Measurements from ENCODE around the gene USF2. TPM values are rescaled to one million over a fixed set of nuclear protein-coding genes. Genes with fewer than 3 reads are reported as not detected.

USF2 gene
- total and polyA plus RNA-seq, 5 donors = 182 to 332 (median 245) TPM

DNA sequence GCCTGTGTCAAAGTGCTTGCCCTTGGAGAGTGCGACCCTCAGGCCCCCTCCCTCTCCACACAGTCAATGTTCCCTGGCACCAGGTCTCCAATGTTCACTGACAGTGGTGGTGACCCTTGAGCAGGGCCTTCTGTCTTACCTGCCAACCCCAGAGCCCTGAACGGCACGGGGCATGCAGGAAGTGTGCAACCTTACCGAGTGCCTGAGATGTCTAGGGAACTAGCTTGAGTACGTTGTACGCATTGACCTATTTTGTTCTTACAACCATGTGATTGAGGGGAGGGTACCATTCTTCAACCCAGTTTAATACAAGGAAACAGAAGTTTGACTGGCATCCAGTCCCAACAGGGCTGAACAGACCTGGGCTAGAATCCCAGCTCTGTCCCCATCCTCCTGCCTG is 36.4 kb downstream of the USF2 start:
- intact Hi-C loops (cut with DNase I) = no loop called here
- no peaks in the 10 kb centered on the region for H3K27me3 ChIP-seq (ENCODE audit: control insufficient read depth, insufficient read depth)
- no peaks in the 10 kb centered on the region for H3K4me1 ChIP-seq (ENCODE audit: control insufficient read depth, insufficient read depth, low read length)
- H3K27ac ChIP-seq (ENCODE audit: low read length) = no peak overlapping the region
- DNase-seq (peak in 1 of 3 donors; percentile 30), ATAC-seq (no peak)
- H3K4me3 ChIP-seq (ENCODE audit: low read length) = no peak overlapping the region
- H3K9me3 ChIP-seq (ENCODE audit: control insufficient read depth, low read length) = no peaks in the 10 kb centered on the region
- WGBS = 85% methylated on average over 6 of the region's 6 CpGs

DNA sequence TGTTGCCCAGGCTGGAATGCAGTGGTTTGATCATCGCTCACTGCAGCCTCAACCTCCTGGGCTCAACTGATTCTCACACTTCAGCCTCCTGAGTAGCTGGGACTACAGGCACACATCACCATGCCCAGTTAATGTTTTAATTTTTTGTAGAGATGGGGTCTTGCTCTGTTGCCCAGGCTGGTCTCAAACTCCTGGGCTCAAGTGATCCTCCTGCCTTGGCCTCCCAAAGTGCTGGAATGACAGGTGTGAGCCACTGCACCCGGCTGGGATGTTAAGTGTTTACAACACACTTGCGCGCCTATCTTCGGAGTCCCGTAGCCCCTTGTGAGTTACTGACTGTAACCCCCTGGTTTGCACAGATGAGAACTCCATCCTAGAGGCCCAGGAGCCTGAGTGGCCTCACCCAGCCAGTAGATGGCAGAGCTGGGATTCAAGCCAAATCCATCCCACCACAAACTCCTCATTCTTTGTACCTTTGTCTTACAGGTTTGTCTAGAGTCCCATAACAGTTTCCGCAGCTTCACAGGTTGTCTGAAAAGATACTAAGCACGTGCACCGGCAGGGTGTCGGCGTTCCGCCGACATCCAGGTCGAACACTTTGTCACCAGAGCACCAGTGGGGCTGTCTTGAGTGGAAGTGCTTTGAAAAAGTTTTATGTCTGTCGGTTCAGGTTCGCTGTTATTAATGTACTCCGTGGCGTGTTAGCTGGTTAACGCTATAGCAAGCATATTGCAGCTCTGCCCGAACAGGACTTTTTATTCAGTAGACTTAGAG is 37.9 kb downstream of the USF2 start:
- H3K27me3 ChIP-seq (ENCODE audit: control insufficient read depth, insufficient read depth) = no peaks in the 10 kb centered on the region
- no peak overlapping the region for H3K4me3 ChIP-seq (ENCODE audit: low read length)
- no peak for ATAC-seq
- H3K9me3 ChIP-seq (ENCODE audit: control insufficient read depth, low read length) = no peaks in the 10 kb centered on the region
- DNase-seq = peak in 1 of 3 donors; percentile 28
- H3K27ac ChIP-seq (ENCODE audit: low read length) = no peak overlapping the region
- H3K4me1 ChIP-seq (ENCODE audit: control insufficient read depth, insufficient read depth, low read length) = no peaks in the 10 kb centered on the region
- intact Hi-C loops (cut with DNase I) = no loop called here
- 91% methylated on average over 20 of the region's 20 CpGs for WGBS

DNA sequence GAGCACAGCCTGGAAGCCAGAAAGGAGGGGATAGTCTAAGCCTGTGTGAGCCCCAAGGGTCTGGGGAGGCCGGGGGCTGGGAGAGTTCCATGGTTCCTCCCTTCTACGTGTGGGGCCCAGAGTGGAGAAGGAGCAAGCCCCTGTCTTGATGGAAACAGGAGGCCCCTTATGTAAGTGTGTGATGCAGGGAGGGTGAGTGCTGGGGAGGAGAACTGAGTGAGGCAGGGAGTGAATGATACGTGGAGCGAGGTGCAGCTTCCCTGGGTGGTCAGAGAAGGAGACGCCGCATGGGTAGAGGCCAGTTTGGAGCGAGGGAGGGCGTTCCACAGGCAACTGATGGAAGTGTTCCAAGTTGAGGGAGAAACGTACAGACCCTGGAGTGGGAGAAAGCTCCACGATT is 39.2 kb downstream of the USF2 start:
- H3K27ac ChIP-seq (ENCODE audit: low read length) = no peak overlapping the region
- 64% methylated on average over 10 of the region's 10 CpGs for WGBS
- H3K9me3 ChIP-seq (ENCODE audit: control insufficient read depth, low read length) = no peaks in the 10 kb centered on the region
- no peak for ATAC-seq
- no peaks in the 10 kb centered on the region for H3K27me3 ChIP-seq (ENCODE audit: control insufficient read depth, insufficient read depth)
- H3K4me3 ChIP-seq (ENCODE audit: low read length) = no peak overlapping the region
- H3K4me1 ChIP-seq (ENCODE audit: control insufficient read depth, insufficient read depth, low read length) = no peaks in the 10 kb centered on the region
- DNase-seq = peak in 1 of 3 donors; percentile 28
- intact Hi-C loops (cut with DNase I) = no loop called here

DNA sequence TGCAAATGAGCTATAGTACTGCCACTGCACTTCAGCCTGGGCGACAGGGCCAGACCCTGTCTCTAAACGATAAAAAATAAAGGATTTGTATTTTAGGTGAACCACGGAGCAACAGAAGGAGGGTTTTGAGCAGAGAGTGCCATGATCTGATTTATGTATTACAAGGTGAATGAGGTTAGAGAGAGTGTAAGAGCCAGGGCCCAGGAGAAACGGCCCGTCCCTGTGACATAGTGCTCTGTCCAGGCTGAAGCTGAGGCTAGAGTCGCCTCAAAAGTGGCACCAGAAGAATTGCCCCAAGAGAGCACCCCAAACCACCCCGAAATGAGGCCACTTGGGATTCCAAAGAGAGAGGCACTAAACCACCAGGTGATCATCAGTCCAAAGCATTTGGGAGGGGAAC is 40.1 kb downstream of the USF2 start:
- H3K4me1 ChIP-seq (ENCODE audit: control insufficient read depth, insufficient read depth, low read length) = no peaks in the 10 kb centered on the region
- no peaks in the 10 kb centered on the region for H3K9me3 ChIP-seq (ENCODE audit: control insufficient read depth, low read length)
- no peak overlapping the region for H3K4me3 ChIP-seq (ENCODE audit: low read length)
- ATAC-seq (no peak), DNase-seq (peak in 1 of 3 donors; percentile 11)
- intact Hi-C loops (cut with DNase I) = no loop called here
- no peaks in the 10 kb centered on the region for H3K27me3 ChIP-seq (ENCODE audit: control insufficient read depth, insufficient read depth)
- 85% methylated on average over 7 of the region's 7 CpGs for WGBS
- H3K27ac ChIP-seq (ENCODE audit: low read length) = no peak overlapping the region

DNA sequence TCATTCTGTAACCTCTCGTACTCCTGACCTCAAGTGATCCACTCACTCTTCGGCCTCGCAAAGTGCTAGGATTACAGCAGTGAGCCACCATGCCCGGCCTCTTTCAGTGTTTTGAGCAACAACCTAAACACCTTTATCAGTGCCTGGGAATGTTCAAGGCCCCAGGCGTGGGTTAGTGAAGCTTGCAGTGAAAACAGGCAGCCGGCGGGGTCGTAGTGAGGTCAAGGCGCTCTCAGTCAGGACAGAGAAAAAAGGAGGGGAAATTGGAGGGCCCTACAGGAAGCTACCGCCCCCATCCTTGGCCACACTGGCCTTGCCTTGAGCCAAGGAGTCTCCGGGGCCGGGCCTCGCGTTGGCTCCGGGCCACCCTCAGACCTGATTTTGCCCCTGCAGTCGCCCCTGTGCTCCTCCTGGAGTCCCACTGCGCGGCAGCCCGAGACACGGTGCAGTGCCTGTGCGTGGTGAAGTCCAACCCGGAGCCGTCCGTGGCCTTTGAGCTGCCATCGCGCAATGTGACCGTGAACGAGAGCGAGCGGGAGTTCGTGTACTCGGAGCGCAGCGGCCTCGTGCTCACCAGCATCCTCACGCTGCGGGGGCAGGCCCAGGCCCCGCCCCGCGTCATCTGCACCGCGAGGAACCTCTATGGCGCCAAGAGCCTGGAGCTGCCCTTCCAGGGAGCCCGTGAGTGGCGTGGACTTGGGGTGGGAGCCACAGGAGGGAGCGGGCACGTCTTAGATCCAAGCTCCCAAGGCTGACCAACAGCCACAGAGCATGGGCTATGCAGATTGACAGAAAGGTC is 40.9 kb downstream of the USF2 start:
- ATAC-seq (peak; percentile 42 to 62), DNase-seq (peak in 2 of 3 donors; percentile 64 to 76)
- Histone ChIP-seq H3K4me1 (ENCODE audit: control insufficient read depth, insufficient read depth, low read length) (no peaks in the 10 kb centered on the region), H3K27me3 (ENCODE audit: control insufficient read depth, insufficient read depth) (no peaks in the 10 kb centered on the region), H3K4me3 (ENCODE audit: low read length) (no peak overlapping the region), H3K9me3 (ENCODE audit: control insufficient read depth, low read length) (no peaks in the 10 kb centered on the region), H3K27ac (ENCODE audit: low read length) (no peak overlapping the region)
- intact Hi-C loops (cut with DNase I) = no loop called here
- WGBS = 68% methylated on average over 47 of the region's 47 CpGs

DNA sequence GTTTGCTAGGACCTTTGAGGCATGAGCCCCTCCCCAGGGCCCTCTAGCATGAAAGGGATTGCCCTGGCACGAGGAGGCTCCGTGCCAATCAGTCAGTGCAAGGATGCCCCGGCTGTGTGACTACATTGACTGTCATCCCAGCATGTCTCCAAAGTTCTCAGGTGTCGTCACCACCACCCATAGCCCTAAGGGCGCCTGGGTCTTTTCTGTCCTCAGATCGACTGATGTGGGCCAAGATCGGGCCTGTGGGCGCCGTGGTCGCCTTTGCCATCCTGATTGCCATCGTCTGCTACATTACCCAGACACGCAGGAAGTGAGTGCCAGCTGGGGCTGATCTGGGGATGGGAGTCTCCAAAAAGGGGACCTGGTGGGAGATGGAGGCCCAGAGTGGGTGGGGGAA is 41.6 kb downstream of the USF2 start:
- Histone ChIP-seq H3K27ac (ENCODE audit: low read length) (no peak overlapping the region), H3K27me3 (ENCODE audit: control insufficient read depth, insufficient read depth) (no peaks in the 10 kb centered on the region), H3K4me1 (ENCODE audit: control insufficient read depth, insufficient read depth, low read length) (no peaks in the 10 kb centered on the region), H3K4me3 (ENCODE audit: low read length) (no peak overlapping the region), H3K9me3 (ENCODE audit: control insufficient read depth, low read length) (no peaks in the 10 kb centered on the region)
- WGBS = 90% methylated on average over 12 of the region's 12 CpGs
- ATAC-seq (no peak), DNase-seq (peak in 1 of 3 donors; percentile 36)
- intact Hi-C loops (cut with DNase I) = no loop called here

DNA sequence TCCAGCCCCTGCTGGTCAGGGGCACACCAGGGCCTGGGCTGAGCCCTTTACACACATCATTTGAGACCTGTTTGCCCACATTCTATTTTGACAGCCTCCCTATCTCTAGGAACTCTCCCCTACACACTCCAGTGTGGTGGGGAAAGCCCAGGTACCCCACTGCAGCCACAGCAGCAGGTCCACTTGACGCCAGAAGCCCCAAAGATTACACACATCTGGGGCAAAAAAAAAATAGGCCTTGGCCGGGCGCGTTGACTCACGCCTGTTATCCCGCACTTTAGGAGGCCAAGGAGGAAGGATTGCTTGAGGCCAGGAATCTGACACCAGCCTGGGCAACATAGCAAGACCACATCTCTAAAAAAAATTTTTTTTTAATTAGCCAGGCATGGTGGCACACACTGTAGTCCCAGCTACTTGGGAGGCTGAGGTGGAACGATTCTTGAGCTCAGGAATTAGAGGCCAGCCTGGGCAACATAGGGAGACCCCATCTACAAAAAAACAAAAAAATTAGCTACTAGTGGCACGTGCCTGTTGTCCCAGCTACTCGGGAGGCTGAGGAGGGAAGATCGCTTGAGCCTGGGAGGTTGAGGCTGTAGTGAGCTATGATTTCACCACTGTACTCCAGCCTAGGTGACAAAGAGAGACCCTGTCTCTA is 42.2 kb downstream of the USF2 start:
- no peaks in the 10 kb centered on the region for H3K4me1 ChIP-seq (ENCODE audit: control insufficient read depth, insufficient read depth, low read length)
- no peaks in the 10 kb centered on the region for H3K9me3 ChIP-seq (ENCODE audit: control insufficient read depth, low read length)
- WGBS = 94% methylated on average over 10 of the region's 10 CpGs
- peak in 1 of 3 donors; percentile 7 for DNase-seq
- H3K27me3 ChIP-seq (ENCODE audit: control insufficient read depth, insufficient read depth) = no peaks in the 10 kb centered on the region
- intact Hi-C loops (cut with DNase I) = no loop called here
- no peak overlapping the region for H3K27ac ChIP-seq (ENCODE audit: low read length)
- H3K4me3 ChIP-seq (ENCODE audit: low read length) = no peak overlapping the region
- no peak for ATAC-seq

DNA sequence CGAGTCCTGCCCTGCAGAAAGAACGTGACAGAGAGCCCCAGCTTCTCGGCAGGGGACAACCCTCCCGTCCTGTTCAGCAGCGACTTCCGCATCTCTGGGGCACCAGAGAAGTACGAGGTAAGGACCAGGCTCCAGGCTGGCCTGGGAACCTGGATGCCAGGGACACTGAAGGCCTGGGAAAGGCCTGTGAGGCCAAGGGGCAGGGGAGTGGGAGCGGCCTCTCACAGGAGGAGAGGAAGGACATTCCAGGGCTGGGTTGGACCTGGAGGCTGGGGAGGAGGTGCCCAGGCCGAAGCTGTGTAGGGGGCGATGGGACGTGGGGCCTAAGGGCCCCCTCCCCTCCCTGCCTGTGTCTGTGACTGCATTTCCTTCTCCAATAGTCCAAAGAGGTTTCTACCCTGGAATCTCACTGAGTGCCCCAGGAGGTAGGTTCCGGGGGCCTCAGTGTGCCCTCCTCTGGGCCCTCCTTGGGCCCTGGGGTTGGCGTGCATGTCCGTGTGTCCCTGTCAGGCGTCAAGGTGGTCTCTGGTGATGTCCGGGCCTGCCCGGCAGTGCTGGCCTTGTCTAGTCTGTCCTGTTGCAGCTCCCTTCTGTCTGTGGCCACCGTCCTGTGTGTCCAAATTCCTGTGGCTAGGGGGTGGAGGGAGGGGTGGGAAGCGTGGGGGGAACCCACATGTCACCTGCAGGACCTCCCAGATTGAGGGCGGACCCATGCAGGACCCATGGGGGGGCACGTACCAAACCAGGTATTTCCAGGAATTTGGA is 43.3 kb downstream of the USF2 start:
- 87% methylated on average over 21 of the region's 21 CpGs for WGBS
- no peak overlapping the region for H3K4me3 ChIP-seq (ENCODE audit: low read length)
- DNase-seq (peak in 1 of 3 donors; percentile 49), ATAC-seq (no peak)
- no peaks in the 10 kb centered on the region for H3K9me3 ChIP-seq (ENCODE audit: control insufficient read depth, low read length)
- no peaks in the 10 kb centered on the region for H3K4me1 ChIP-seq (ENCODE audit: control insufficient read depth, insufficient read depth, low read length)
- intact Hi-C loops (cut with DNase I) = no loop called here
- H3K27ac ChIP-seq (ENCODE audit: low read length) = no peak overlapping the region
- no peaks in the 10 kb centered on the region for H3K27me3 ChIP-seq (ENCODE audit: control insufficient read depth, insufficient read depth)

DNA sequence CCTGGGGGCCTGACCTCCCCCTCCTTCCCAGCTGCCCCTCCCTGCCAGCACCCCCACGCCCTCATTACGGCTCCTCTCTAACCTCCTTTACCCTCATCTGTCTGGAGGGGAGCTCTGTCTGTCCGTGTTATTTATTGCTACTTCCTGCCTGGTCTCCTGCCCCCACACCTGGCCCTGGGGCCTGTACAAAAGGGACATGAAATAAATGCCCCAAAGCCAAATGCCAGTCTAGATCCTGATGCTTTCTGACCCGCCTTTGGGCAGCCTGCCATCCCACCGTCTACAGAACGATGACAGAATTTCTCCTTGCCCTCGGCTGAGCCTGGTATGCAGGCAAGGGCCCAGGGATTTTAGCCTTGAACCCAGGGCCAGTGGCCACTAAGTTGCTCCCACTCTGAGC is 44.8 kb downstream of the USF2 start:
- intact Hi-C loops (cut with DNase I) = no loop called here
- no peaks in the 10 kb centered on the region for H3K4me1 ChIP-seq (ENCODE audit: control insufficient read depth, insufficient read depth, low read length)
- no peaks in the 10 kb centered on the region for H3K9me3 ChIP-seq (ENCODE audit: control insufficient read depth, low read length)
- peak in 1 of 3 donors; percentile 16 for DNase-seq
- no peaks in the 10 kb centered on the region for H3K27me3 ChIP-seq (ENCODE audit: control insufficient read depth, insufficient read depth)
- 59% methylated on average over 7 of the region's 7 CpGs for whole genome bisulfite sequencing
- no peak overlapping the region for H3K4me3 ChIP-seq (ENCODE audit: low read length)
- no peak for ATAC-seq
- no peak overlapping the region for H3K27ac ChIP-seq (ENCODE audit: low read length)

DNA sequence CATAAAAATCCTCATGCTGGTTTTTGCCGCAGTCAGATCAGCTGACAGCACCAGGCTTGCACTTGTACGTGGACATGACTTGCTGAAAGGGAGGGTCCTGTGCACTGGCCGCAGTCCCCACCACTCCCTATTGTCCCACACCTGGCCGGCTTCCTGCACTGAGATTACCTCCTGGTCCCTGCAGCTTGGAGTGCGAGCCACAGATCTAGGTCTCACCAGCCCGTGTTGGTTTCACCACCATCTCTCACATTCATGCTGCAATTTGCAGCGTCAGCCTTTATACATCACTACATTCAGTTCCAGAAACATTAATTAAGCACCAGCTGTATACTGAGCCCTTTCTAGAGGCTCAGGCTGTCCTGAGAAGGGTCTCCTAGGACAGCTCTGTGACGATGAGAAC is 45.3 kb downstream of the USF2 start:
- H3K9me3 ChIP-seq (ENCODE audit: control insufficient read depth, low read length) = no peaks in the 10 kb centered on the region
- WGBS = 91% methylated on average over 8 of the region's 8 CpGs
- no peak overlapping the region for H3K4me3 ChIP-seq (ENCODE audit: low read length)
- ATAC-seq (no peak), DNase-seq (peak in 1 of 3 donors; percentile 23)
- H3K27me3 ChIP-seq (ENCODE audit: control insufficient read depth, insufficient read depth) = no peaks in the 10 kb centered on the region
- H3K27ac ChIP-seq (ENCODE audit: low read length) = no peak overlapping the region
- intact Hi-C loops (cut with DNase I) = no loop called here
- H3K4me1 ChIP-seq (ENCODE audit: control insufficient read depth, insufficient read depth, low read length) = peaks cover 3% of the 10 kb centered on the region
